Caco-2 (cell line): ENCODE results near the gene GINS1. TPM values are rescaled to one million over a fixed set of nuclear protein-coding genes. Genes with fewer than 3 reads are reported as not detected.

Source experiments
- BruUV-seq: library from RNA; stranded (reverse); fragments of 400-500 nt; replicated peaks from 2 replicates; lab custom pipeline; 2021; lab: Mats Ljungman, UMichigan
- CTCF ChIA-PET: fragments of 300-600 bp; sonication (Branson Sonifier 250); formaldehyde crosslinking; loops from one replicate; lab custom pipeline; 2022; ENCODE audit warnings: antibody characterized with exemption; lab: Charles Lee
- POLR2A ChIA-PET: fragments of 300-600 bp; sonication (Branson Sonifier 250); formaldehyde crosslinking; loops from one replicate; lab custom pipeline; 2022; ENCODE audit warnings: antibody characterized with exemption; lab: Charles Lee
- DNase-seq, 2 experiments: peaks; one replicate each; pipeline versions ENCODE4 v3.0.0 to v3.0.0-alpha.2; 2020 to 2022
- H3K27me3 ChIP-seq: replicated peaks from 2 replicates; pipeline ENCODE4 v1.6.0; 2011; ENCODE audit warnings: low read length; ENCODE audit not compliant: control insufficient read depth, insufficient read depth
- H3K36me3 ChIP-seq: 2 replicates; pipeline ENCODE4 v1.5.1; 2011; ENCODE audit warnings: low read length; ENCODE audit not compliant: control insufficient read depth, insufficient read depth
- H3K4me1 ChIP-seq: fragments of 250-450 bp; sonication (Bioruptor Pico); 2 replicates; pipeline ENCODE4 v1.5.1; 2020; ENCODE audit warnings: mild to moderate bottlenecking
- H3K4me3 ChIP-seq: 2 replicates; pipeline ENCODE4 v1.5.1; 2011; ENCODE audit warnings: low read depth, mild to moderate bottlenecking, control low read depth, low read length
- H3K9me3 ChIP-seq: fragments of 250-450 bp; sonication (Bioruptor Pico); 2 replicates; pipeline ENCODE4 v1.5.1; 2020; ENCODE audit warnings: mild to moderate bottlenecking, moderate library complexity
- H3K27ac Mint-ChIP-seq: one replicate; pipeline ENCODE4 v1.8.0; 2022; ENCODE audit warnings: mixed read lengths; ENCODE audit not compliant: unreplicated experiment
- H3K27me3 Mint-ChIP-seq: one replicate; pipeline ENCODE4 v1.8.0; 2022; ENCODE audit warnings: mixed read lengths; ENCODE audit not compliant: insufficient read depth, unreplicated experiment
- H3K36me3 Mint-ChIP-seq: one replicate; pipeline ENCODE4 v1.8.0; 2022; ENCODE audit warnings: mild to moderate bottlenecking, mixed read lengths; ENCODE audit not compliant: insufficient read depth, unreplicated experiment
- H3K4me1 Mint-ChIP-seq: one replicate; pipeline ENCODE4 v1.8.0; 2022; ENCODE audit warnings: low read depth, mixed read lengths; ENCODE audit not compliant: unreplicated experiment
- H3K4me3 Mint-ChIP-seq: one replicate; pipeline ENCODE4 v1.8.0; 2022; ENCODE audit warnings: mild to moderate bottlenecking, moderate library complexity, mixed read lengths; ENCODE audit not compliant: unreplicated experiment
- H3K9me3 Mint-ChIP-seq: one replicate; pipeline ENCODE4 v1.8.0; 2022; ENCODE audit warnings: mixed read lengths; ENCODE audit not compliant: unreplicated experiment
- intact Hi-C: fragments of 100-400 bp; cut with micrococcal nuclease; formaldehyde crosslinking; loops from one replicate; pipeline ENCODE4 v1.10.0; 2022; ENCODE audit not compliant: unreplicated experiment
- total RNA-seq: library from RNA; stranded (reverse); gene quantifications from 2 replicates; pipeline ENCODE4 v1.2.3, GENCODE V29; 2022
- TF ChIP-seq, protein P1 (sequence below), 2 experiments: fragments of 200-600 bp in 1 of 2; IDR thresholded peaks; 1 replicate in 1 of 2; 2 replicates in 1 of 2; pipeline versions ENCODE4 v1.5.1 to v1.8.0; 2011 to 2022; ENCODE audit warnings: antibody characterized with exemption in 1 of 2, control low read depth in 1 of 2, inconsistent platforms in 1 of 2, low read depth in 1 of 2, low read length in 1 of 2, mild to moderate bottlenecking in 1 of 2, moderate library complexity in 1 of 2; ENCODE audit not compliant: insufficient read depth in 1 of 2, severe bottlenecking in 1 of 2, unreplicated experiment in 1 of 2

GINS1 gene
- total RNA-seq, 1 experiment from 2014 or later: 50.9 TPM

- intact Hi-C loops: loop anchor here (10.0 kb wide), 1 partner anchor 230 kb away; the partner anchor contains the start of gene ZNF337
- TF ChIP-seq, protein P1, sequence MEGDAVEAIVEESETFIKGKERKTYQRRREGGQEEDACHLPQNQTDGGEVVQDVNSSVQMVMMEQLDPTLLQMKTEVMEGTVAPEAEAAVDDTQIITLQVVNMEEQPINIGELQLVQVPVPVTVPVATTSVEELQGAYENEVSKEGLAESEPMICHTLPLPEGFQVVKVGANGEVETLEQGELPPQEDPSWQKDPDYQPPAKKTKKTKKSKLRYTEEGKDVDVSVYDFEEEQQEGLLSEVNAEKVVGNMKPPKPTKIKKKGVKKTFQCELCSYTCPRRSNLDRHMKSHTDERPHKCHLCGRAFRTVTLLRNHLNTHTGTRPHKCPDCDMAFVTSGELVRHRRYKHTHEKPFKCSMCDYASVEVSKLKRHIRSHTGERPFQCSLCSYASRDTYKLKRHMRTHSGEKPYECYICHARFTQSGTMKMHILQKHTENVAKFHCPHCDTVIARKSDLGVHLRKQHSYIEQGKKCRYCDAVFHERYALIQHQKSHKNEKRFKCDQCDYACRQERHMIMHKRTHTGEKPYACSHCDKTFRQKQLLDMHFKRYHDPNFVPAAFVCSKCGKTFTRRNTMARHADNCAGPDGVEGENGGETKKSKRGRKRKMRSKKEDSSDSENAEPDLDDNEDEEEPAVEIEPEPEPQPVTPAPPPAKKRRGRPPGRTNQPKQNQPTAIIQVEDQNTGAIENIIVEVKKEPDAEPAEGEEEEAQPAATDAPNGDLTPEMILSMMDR (IDR thresholded peaks at IDR 0.05; ENCODE audit: insufficient read depth in 1 of 2, low read depth in 1 of 2, low read length in 1 of 2, severe bottlenecking in 1 of 2, unreplicated experiment in 1 of 2): no peak
- Histone ChIP-seq H3K36me3 (no peaks in the 10 kb centered on the region), H3K4me1 (peaks cover 3% of the 10 kb centered on the region; the same call in 1 of the 2 replicates), H3K27me3 (no peaks in the 10 kb centered on the region), H3K4me3 (no peak overlapping the region), H3K9me3 (no peaks in the 10 kb centered on the region)
- Mint-ChIP-seq H3K27ac (no peak overlapping the region), H3K27me3 (no peaks in the 10 kb centered on the region), H3K36me3 (peaks cover 11% of the 10 kb centered on the region), H3K4me1 (no peaks in the 10 kb centered on the region), H3K4me3 (no peak overlapping the region), H3K9me3 (no peaks in the 10 kb centered on the region)
- BruUV-seq: no TSS peak
- no peak for DNase-seq
- POLR2A ChIA-PET: interaction anchor here (0.6 kb wide), 1 partner anchor 222 kb away, joined by 3 read pairs; no protein-coding TSS in a partner anchor
- CTCF ChIA-PET: no interaction called here
Observed at GRCh38 chr20:25464501-25465242, 57.2 kb downstream of the GINS1 start.

DNA sequence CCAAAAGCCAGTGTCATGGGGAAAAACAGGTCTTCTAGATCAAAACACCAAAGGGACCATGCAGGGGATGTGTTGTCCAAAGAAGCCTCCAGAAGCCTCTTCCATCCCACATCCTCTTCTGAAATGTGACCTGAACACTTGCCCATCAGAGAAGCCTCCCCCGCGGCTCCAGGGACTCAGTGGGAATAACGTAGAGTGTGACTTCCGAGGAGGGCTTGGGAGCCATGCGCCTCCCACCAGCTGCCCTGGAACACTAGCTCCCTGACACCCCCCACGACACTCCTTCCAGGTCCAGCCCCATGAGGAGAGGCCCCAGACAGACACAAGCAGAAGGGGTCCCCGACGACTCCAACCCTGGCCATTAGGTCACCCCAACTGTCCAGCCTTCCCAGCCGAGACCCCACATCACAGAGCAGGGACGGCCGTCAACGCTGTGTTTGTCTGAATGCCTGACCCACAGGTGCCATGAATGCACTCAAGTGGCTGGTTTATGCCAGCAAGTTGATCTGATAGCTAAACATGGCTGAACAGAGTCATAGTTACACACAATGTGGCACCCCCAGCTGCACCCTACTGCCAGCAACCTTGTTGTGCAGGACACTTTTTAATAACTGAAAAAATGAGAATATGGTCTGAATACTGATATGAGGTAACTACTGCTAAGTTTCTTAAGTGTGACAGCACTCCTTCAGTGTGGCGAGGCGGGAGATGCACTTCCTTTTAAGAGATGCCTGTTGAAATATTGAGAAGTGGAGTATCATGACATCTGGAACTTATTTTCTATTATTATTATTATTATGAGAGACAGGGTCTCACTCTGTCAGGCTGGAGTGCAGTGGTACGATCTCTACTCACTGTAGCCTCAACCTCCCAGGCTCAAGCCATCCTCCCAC, 58.0 kb downstream of the GINS1 start:
- Mint-ChIP-seq H3K4me3 (no peak overlapping the region), H3K4me1 (no peaks in the 10 kb centered on the region), H3K9me3 (no peaks in the 10 kb centered on the region), H3K27me3 (no peaks in the 10 kb centered on the region), H3K36me3 (peaks cover 11% of the 10 kb centered on the region), H3K27ac (no peak overlapping the region)
- TF ChIP-seq, protein P1 (IDR thresholded peaks at IDR 0.05; ENCODE audit: insufficient read depth in 1 of 2, low read depth in 1 of 2, low read length in 1 of 2, severe bottlenecking in 1 of 2, unreplicated experiment in 1 of 2): no peak
- no peak overlapping the region for H3K4me3 ChIP-seq
- intact Hi-C loops: loop anchor here (10.0 kb wide), 1 partner anchor 229 kb away; the partner anchor contains the start of gene ZNF337
- CTCF ChIA-PET: no interaction called here
- H3K4me1 ChIP-seq: peaks cover 4% of the 10 kb centered on the region; the same call in 1 of the 2 replicates
- POLR2A ChIA-PET: interaction anchor here (0.6 kb wide), 1 partner anchor 221 kb away, joined by 3 read pairs; no protein-coding TSS in a partner anchor
- no peaks in the 10 kb centered on the region for H3K36me3 ChIP-seq
- H3K27me3 ChIP-seq: no peaks in the 10 kb centered on the region
- BruUV-seq: no TSS peak
- H3K9me3 ChIP-seq: no peaks in the 10 kb centered on the region
- DNase-seq: no peak

GRCh38 chr20:25466846-25467245, 59.4 kb downstream of the GINS1 start:
- BruUV-seq: no TSS peak
- Mint-ChIP-seq H3K36me3 (peaks cover 11% of the 10 kb centered on the region), H3K27me3 (no peaks in the 10 kb centered on the region), H3K27ac (no peak overlapping the region), H3K4me3 (no peak overlapping the region), H3K4me1 (no peaks in the 10 kb centered on the region), H3K9me3 (no peaks in the 10 kb centered on the region)
- ChIA-PET CTCF (no interaction called here), POLR2A (no interaction called here)
- Histone ChIP-seq H3K4me1 (peaks cover 4% of the 10 kb centered on the region; the same call in 1 of the 2 replicates), H3K9me3 (no peaks in the 10 kb centered on the region), H3K36me3 (no peaks in the 10 kb centered on the region), H3K4me3 (no peak overlapping the region), H3K27me3 (no peaks in the 10 kb centered on the region)
- intact Hi-C loops: loop anchor here (10.0 kb wide), 1 partner anchor 228 kb away; the partner anchor contains the start of gene ZNF337
- TF ChIP-seq, protein P1 (IDR thresholded peaks at IDR 0.05; ENCODE audit: insufficient read depth in 1 of 2, low read depth in 1 of 2, low read length in 1 of 2, severe bottlenecking in 1 of 2, unreplicated experiment in 1 of 2): no peak
- DNase-seq: no peak
